Measurements from ENCODE around the gene SETD6. TPM values are rescaled to one million over a fixed set of nuclear protein-coding genes. Genes with fewer than 3 reads are reported as not detected.

SETD6 gene
- total and polyA plus RNA-seq, 2 of the 13 experiments (the other 11 are each of a cell fraction or from before 2014, with no cell fraction given), result 24.0 to 25.7 TPM

GRCh38 chr16:58492735-58493134, 22.6 kb upstream of the SETD6 start:
- no peak for FAIRE-seq
- Histone ChIP-seq H3K4me2 (ENCODE audit: low read depth, low read length) (no peak overlapping the region), H3K9me3 (ENCODE audit: low read length) (no peaks in the 10 kb centered on the region), H3K4me3 (replicated peaks in 1 of 3; ENCODE audit: insufficient read depth in 1 of 3, low read depth in 2 of 3, low read length in 3 of 3) (no peak overlapping the region), H3K4me1 (ENCODE audit: insufficient read depth, low read length) (peaks cover 4% of the 10 kb centered on the region), H3K27ac (ENCODE audit: extremely low read length, insufficient read depth, low read length) (no peak overlapping the region), H3K79me2 (ENCODE audit: insufficient read depth, low read length) (no peaks in the 10 kb centered on the region), H4K20me1 (ENCODE audit: insufficient read depth, low read length) (peaks cover 3% of the 10 kb centered on the region; the same call in 1 of the 2 replicates), H2AFZ (ENCODE audit: low read length) (no peak overlapping the region), H3K9ac (ENCODE audit: insufficient read depth, low read depth, low read length) (no peak overlapping the region), H3K27me3 (ENCODE audit: control insufficient read depth in 1 of 2, insufficient read depth in 2 of 2, low read length in 2 of 2) (peaks cover 0 to 18% of the 10 kb centered on the region in 2 experiments; a peak in 2 of 5 replicates), H3K36me3 (replicated peaks in 1 of 2; ENCODE audit: control insufficient read depth in 1 of 2, insufficient read depth in 2 of 2, low read length in 2 of 2) (no peaks in the 10 kb centered on the region)
- POLR2A ChIA-PET, result no interaction called here
- no peak for DNase-seq (ENCODE audit: low spot score)
- TF ChIP-seq ZNF432 (CRISPR knock-in tag; IDR thresholded peaks at IDR 0.05; ENCODE audit: borderline replicate concordance), result no peak
- no peak for TF ChIP-seq ZNF3 (CRISPR knock-in tag; IDR thresholded peaks at IDR 0.05)
- TF ChIP-seq CC2D1A (CRISPR knock-in tag; IDR thresholded peaks at IDR 0.05), result no peak
- no peak for TF ChIP-seq ZBTB3 (CRISPR knock-in tag; IDR thresholded peaks at IDR 0.05; ENCODE audit: borderline replicate concordance, low read depth)
- TF ChIP-seq CBX2 (IDR thresholded peaks at IDR 0.05; ENCODE audit: low read depth, low read length), result no peak
- TF ChIP-seq CBX2 (CRISPR knock-in tag; IDR thresholded peaks at IDR 0.05; ENCODE audit: low read depth), result no peak
- TF ChIP-seq ZNF777 (CRISPR knock-in tag; IDR thresholded peaks at IDR 0.05), result no peak
- no peak for TF ChIP-seq CENPT (CRISPR knock-in tag; IDR thresholded peaks at IDR 0.05; ENCODE audit: low read depth)
- no peak for TF ChIP-seq BHLHE40 (IDR thresholded peaks at IDR 0.05; ENCODE audit: low read length)
- TF ChIP-seq BATF2 (CRISPR knock-in tag; IDR thresholded peaks at IDR 0.05), result no peak
- no peak for TF ChIP-seq MYPOP (CRISPR knock-in tag; IDR thresholded peaks at IDR 0.05)
- no peak for TF ChIP-seq ZNF616 (CRISPR knock-in tag; IDR thresholded peaks at IDR 0.05; ENCODE audit: low read depth)
- TF ChIP-seq TFAP4 (IDR thresholded peaks at IDR 0.05; ENCODE audit: borderline replicate concordance, low read depth), result no peak
- no peak for TF ChIP-seq ZNF33B (CRISPR knock-in tag; IDR thresholded peaks at IDR 0.05)
- no peak for TF ChIP-seq MIER2 (CRISPR knock-in tag; IDR thresholded peaks at IDR 0.05)
- TF ChIP-seq HOXA5 (CRISPR knock-in tag; IDR thresholded peaks at IDR 0.05), result no peak
- no peak for TF ChIP-seq MBD4 (IDR thresholded peaks at IDR 0.05; ENCODE audit: borderline replicate concordance, low read length)
- in situ Hi-C loops (cut with HindIII; ENCODE audit: extremely low pct_ligation_motif_present, low pct_unique_long_range_greater_than_20kb) (no loop called here), intact Hi-C loops (cut with micrococcal nuclease; ENCODE audit: unreplicated experiment) (no loop called here)
- WGBS (ENCODE audit: low lambda C conversion rate), result 19% methylated on average over 5 of the region's 5 CpGs
- CTCF ChIA-PET (ENCODE audit: low intra/inter-chr PET ratio, low total read pairs), result no interaction called here
- BruUV-seq (replicated peaks), result no TSS peak
- no peak for ATAC-seq

Data from HepG2 (cell line).